Erythroblast (primary cell): Measurements from ENCODE around the gene PAX8.

Source experiments
- GATA1 ChIP-seq: IDR thresholded peaks from 2 replicates; pipeline ENCODE4 v1.6.1; 2011; ENCODE audit warnings: low read depth, mild to moderate bottlenecking, control low read depth, low read length, moderate library complexity
- POLR2A ChIP-seq: IDR thresholded peaks from 2 replicates; pipeline ENCODE4 v1.6.1; 2011; ENCODE audit warnings: mild to moderate bottlenecking, low read length

- TF ChIP-seq POLR2A = no peak
- TF ChIP-seq GATA1 = no peak
These were observed 61.1 kb downstream of the PAX8 start for GRCh38 chr2:113217455-113218282.
